ENCODE measurements around the gene IKZF1.

DNA sequence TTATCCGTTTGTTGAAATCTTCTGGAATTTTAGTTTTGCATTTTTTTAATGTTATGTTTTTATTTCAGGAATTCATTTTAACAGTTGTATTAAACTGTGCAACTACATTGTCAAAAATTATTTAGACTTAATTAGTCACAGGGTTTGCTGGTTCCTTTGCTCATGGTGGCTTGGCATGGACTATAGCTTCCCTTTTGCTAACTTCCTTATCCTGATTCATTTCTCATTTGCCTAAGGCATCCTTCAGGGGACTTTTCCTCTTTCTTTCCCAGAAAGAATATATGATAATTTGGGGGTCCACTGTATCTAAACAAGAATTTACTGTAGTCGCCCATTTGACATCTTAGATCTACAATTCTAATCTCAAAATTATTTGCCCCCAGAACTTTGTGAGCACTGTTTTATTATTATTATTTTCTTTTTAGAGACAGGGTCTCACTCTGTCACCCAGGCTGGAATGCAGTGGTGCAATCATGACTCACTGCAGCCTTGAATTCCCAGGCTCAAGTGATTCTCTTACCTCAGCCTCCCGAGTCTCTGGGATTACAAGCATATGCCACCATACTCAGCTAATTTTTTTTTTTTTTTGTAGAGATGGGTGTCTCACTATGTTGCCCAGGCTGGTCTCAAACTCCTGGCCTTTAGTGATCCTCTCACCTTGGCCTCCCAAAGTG is 131.8 kb downstream of the IKZF1 start:
- TF ChIP-seq, protein P1, sequence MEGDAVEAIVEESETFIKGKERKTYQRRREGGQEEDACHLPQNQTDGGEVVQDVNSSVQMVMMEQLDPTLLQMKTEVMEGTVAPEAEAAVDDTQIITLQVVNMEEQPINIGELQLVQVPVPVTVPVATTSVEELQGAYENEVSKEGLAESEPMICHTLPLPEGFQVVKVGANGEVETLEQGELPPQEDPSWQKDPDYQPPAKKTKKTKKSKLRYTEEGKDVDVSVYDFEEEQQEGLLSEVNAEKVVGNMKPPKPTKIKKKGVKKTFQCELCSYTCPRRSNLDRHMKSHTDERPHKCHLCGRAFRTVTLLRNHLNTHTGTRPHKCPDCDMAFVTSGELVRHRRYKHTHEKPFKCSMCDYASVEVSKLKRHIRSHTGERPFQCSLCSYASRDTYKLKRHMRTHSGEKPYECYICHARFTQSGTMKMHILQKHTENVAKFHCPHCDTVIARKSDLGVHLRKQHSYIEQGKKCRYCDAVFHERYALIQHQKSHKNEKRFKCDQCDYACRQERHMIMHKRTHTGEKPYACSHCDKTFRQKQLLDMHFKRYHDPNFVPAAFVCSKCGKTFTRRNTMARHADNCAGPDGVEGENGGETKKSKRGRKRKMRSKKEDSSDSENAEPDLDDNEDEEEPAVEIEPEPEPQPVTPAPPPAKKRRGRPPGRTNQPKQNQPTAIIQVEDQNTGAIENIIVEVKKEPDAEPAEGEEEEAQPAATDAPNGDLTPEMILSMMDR (IDR thresholded peaks at IDR 0.05; ENCODE audit: insufficient read depth, low read length, poor library complexity, severe bottlenecking): no peak
- no peak for TF ChIP-seq EZH2phosphoT487 (conservative IDR thresholded peaks at IDR 0.05; ENCODE audit: low read length)

All from SU-DHL-6 (cell line).